AG08395 (cell line): ENCODE results near the gene SLC27A5.
"Not testable (repeated sequence)": the region's sequence is repeated elsewhere in the genome, so short reads cannot be mapped to it uniquely, and the experiment has no call there.

ENCODE experiments used
- DNase-seq: peaks from one replicate; pipeline ENCODE4 v3.0.0; 2012; ENCODE audit warnings: mixed read lengths, low spot score

SLC27A5 gene

DNA sequence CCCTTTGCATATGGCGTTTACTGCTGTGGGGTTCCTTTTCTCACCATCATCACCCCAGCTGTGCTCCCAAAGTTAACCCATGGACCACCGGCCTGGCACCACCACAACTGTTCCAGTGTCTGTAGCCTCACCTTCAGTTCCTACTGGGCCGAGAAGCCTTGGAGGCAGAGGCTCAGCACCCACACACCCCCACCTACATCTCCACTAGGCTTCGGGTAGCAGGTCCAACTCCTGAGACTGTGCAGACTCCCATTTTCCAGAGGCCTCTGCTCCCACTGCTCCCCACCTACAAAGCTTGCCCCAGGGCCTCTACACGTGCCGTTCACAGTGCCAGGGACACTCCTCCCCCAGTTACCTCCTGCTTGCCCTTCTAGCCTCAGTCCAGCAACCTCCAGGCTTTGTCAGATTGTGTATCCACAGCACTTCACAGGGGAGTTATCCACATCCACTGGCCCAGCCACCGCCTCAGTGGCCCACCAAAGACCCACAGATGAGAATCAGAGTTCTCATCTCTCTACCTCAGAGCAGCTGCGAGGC is 14.1 kb downstream of the SLC27A5 start:
- no peak for DNase-seq

DNA sequence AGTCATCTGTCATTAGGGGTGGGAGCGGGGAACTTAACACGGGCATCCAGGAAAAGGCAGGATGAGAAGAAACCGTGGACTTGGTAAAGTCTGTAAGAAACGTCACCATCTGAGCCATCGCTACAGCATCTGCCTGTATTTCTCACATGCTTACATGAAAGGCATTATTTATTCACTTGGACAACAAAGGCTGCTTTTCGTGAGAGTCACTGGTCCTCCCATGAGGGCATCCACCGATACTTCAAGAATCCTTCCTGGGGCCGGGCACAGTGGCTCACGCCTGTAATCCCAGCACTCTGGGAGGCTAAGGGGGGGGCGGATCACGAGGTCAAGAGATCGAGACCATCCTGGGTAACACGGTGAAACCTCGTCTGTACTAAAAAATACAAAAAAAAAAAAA is 19.5 kb downstream of the SLC27A5 start:
- DNase-seq, result no peak

DNA sequence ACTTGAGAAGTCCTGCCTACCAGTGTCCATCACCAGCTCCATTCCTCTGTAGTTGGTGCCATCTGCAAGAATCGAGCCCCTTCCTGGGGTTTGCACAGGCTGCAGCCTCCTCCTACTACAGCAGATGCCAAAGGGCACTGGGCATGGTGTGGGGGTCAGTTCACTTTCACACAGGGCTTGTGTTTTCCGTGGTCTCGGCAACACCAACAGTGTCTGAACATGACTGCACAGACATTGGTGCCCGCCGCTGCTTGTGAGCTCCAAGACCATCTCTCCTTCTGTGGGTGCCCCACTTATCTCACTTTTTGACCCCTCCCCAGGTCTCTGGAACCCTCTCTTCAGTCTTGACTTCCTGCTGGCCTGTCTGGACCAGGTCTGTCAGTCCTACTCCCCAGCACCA is 20.4 kb downstream of the SLC27A5 start:
- no peak for DNase-seq

DNA sequence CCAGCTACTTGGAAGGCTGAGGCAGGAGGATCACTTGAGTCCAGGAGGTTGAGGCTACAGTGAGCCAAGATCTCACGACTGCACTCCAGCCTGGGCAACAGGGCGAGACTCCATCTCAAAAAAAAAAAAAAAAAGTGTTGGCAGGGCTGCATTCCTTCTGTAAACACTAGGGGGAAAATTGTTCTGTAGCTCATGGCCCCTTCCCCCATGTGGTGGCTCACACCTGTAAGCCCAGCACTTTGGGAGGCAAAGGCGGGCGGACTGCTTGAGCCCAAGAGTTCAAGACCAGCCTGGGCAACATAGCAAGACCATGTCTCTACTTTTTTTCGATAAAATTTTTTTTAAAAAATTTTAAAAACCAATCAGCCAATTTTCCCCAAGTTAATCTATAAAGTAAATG is 27.4 kb downstream of the SLC27A5 start:
- not testable (repeated sequence) for DNase-seq

DNA sequence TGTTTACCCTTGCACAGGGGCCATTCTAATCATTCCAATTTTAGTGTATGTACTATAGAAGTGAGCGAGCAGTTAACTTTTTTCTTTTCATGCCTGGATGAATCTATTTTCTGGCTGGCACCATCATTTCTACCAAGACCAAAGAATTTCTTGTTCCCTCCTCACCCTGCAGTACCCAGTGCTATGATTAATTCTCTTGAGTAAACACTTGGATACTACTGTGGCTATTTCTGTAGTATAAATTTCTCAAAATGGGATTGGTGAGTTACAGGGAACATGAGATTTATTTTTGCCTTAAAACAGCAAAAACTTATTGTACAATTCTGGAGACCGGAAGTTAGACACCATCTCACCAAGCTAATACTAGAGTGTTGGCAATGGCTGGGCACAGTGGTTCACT is 28.0 kb downstream of the SLC27A5 start:
- no peak for DNase-seq

DNA sequence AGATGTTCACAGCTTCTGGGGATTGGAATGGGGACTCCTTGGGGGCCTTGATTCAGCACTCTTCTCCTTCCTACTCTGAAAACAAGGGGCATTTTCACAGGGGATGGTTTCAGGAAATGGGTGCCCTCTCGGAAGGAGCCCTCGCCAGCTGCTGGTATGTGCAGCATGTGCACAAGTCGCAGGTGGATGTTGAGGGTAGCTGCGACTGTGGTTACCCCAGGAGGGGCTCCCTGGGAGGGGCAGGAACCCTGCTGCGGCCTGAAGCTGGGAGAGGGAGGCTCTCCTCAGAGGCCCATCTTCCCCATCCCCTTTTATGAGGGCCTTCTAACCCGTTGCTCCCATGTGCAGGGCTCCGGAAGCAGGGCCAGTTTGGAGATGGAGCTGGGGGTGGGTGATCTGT is 29.4 kb downstream of the SLC27A5 start:
- no peak for DNase-seq

DNA sequence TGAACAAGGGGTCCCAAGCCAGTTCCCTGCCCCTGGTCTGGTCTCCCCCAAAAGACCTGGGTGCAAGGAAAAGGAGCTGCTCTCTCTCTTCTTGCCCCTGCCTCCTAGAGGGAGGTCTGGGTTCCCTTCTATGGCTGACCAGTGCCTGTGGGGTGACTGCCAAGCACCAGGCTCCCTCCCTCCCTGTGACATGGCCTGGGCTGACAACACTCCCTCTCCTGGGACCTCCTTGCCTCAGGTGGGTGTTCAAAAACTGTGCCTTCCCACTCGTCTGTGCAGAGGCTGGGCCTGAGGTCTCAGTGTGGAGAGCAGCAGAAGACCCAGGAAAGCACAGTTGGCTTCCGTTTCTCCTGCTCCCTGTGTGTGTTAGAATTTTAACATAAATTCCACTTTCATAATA is 31.0 kb downstream of the SLC27A5 start:
- no peak for DNase-seq

DNA sequence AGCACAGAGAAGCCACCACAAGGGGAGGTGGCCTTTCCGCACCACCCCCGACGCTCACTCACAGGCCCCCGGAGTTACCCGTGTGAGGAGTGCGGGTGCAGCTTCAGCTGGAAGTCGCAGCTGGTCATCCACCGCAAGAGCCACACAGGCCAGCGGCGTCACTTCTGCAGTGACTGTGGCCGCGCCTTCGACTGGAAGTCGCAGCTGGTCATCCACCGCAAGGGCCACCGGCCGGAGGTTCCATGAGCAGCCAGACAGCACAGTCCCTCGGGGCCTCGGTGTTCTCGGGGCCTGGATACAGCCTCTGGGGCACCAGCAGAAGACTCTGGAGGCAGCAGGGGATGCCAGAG is 31.3 kb downstream of the SLC27A5 start:
- no peak for DNase-seq

DNA sequence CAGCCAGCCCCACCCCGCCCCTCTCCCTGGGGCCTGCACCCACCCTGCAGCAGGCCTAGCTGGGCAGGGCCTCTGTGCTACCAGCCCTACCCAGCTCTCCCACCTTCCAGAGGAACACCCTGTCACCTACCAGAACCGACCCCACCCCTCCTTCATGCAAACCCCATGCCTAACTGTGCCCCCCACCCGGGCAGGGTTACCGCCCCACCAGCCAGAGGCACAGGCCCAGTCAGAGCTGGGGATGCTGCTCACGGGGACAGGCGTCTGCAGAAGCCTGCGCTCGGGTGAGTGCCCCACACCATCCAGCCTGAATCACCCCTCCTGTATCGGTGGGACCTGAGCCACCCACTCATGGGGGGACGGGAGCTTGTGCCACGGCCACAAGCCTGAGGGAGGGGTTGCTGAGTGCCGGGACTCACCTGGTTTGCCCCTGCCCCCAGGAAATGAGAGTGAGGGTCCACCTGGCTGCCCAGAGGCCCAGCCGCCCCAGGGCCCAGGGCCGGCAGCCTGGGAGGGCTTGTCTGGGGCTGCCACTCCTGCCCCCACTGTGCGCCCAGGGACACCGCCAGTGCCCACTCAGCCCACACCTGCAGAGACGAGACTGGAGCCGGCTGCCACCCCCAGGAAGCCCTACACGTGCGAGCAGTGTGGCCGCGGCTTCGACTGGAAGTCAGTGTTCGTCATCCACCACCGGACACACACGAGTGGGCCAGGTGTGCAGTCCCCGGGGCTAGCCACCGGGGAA is 31.9 kb downstream of the SLC27A5 start:
- DNase-seq, result no peak

DNA sequence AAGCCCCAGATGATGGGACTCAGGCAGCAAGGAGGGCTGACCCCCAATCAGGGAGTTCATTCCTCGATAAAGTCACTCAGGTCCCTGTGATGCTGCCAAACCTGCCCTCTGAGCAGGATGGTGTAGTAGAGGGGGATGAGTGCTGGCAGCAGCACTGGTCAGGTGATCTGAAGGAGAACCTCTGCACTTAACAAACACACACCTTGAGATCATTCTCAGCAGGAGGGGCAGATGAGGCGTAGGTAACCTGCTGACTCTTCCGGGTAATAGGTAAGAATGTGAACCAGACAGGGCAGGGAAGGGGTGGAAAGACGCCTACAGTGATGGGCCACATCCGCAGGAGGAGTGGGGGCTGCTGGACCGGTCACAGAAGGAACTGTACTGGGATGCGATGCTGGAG is 32.5 kb downstream of the SLC27A5 start:
- no peak for DNase-seq

DNA sequence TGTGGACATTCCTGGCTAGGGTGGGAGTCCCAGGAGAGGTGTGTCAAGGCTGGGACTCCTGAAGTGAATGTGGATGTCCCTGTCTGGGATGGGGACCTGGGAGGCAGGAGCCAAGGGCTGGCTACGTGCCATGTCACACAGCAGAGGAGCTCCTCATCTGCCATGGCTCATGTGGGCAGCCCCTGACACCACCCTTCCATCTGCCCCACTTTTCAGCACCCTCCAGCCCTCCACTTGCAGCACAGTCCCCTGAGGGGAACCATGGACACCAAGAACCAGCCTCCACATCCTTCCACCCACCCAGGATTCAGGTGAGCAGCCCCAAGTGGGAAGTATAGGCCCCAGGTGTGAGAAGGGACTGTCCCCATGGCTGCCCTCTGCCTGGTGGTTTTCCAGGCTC is 33.9 kb downstream of the SLC27A5 start:
- DNase-seq, result no peak

DNA sequence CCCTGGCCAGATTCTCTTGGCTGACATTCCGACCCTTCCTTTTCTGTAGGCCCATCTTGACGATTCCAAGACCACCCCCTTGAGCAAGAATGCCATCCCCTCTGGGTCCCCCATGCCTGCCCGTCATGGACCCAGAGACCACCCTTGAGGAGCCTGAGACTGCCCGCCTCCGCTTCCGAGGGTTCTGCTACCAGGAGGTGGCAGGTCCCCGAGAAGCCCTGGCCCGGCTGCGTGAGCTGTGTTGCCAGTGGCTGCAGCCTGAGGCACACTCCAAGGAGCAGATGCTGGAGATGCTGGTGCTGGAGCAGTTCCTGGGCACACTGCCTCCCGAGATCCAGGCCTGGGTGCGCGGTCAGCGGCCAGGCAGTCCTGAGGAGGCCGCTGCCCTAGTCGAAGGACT is 34.7 kb downstream of the SLC27A5 start:
- no peak for DNase-seq

DNA sequence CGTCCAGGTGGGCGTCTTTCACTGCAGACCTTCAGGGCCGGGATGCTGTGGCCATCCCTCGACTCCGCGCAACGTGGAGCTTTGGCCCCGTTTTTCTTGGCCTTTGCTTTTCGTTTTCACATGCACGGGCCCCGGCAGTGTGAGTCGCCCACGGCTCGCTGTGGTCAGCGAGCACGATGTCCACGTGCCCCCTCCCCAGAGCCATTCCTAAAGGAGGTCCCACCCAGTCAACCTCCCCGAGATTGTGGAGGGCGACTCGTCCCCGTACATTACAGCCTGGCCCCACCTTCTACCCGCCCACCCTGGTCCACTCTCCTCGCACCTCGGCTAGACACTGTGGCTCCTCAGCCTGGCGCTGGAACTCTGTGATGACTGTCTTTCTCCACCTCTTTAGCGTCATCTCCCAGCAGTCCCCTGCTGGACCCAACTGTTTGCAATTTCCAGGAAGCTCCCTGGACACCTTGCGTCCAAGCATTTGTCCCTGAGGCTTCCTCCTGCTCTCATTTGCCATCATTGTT is 35.2 kb downstream of the SLC27A5 start:
- peak; percentile 45 for DNase-seq

DNA sequence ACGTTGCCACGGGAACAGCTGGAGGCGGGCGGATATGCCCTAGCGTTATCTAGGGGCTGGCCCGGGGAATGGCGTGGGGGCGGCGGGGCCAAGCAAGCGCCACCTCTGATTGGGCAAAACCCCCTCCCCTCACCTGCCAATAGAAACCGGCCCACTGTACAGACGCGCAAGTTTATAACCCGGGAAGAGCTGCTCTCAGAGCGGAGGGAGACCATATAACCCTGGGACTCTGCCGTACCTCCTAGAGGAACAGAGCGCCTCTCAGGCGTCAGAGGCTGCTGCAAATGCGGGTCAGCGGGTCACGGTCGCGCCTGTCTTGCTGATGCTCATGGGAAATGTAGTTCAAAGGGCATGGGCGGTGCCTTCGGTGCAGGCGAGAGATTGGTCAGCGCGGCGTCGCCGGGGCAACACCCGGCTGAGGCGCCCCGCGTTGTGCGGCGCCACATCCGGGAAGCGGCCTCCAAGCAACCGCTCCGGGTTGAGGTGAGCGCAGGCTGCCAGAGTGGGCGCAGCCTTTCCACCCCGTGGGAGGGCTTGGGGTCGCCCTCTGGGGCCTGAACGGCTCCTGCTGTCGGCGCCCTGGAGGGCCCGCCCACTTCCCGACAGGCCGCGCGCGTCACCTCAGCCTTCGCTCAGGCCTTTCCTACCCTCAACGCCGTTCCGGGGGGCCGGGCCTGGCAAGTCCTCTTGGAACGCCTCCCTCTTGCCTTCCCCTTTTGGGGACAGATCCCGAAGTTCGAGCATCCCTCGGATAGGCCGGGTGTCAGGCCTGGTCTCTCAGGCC is 35.9 kb downstream of the SLC27A5 start, which contains the start of gene ZNF446:
ZNF446 (plus strand) TSS at position 639 of the 784 bp plus-strand sequence. CDS start 867 bp downstream, outside the sequence.
- peak; percentile 96 for DNase-seq

DNA sequence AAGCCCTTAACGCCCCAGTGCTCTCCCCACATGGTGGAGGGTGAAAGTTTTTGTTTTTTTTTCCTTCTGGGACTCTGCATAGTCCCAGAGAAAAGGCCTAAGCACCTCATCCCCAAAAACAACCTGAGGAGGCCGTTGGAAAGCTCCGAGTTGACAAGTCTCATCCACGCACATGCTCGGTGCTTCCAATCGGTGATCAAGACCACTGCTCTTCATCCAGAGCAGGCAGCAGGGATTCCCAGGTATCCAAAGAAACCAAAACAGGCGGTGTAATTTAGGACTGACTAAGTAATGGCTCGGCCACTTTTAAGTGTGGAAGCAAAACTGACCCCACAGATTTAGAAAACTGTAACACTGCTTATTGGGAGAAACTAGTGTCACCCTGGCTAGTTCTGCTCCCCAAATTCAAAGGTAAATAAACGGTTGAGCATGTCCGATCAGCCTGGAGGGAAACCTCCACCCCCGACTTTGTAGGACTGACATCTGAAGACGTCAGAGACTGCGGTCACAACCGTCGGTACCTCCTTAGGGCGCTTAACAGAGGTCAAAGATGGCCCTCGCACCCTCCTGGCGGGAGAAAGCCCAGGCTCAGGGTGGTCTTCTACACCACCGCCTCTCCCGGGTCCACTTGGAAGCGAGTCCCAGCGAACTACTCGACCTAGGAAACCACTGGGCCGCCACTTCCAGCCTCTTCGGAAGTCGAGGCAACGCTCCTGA is 36.6 kb downstream of the SLC27A5 start:
- DNase-seq, result no peak

DNA sequence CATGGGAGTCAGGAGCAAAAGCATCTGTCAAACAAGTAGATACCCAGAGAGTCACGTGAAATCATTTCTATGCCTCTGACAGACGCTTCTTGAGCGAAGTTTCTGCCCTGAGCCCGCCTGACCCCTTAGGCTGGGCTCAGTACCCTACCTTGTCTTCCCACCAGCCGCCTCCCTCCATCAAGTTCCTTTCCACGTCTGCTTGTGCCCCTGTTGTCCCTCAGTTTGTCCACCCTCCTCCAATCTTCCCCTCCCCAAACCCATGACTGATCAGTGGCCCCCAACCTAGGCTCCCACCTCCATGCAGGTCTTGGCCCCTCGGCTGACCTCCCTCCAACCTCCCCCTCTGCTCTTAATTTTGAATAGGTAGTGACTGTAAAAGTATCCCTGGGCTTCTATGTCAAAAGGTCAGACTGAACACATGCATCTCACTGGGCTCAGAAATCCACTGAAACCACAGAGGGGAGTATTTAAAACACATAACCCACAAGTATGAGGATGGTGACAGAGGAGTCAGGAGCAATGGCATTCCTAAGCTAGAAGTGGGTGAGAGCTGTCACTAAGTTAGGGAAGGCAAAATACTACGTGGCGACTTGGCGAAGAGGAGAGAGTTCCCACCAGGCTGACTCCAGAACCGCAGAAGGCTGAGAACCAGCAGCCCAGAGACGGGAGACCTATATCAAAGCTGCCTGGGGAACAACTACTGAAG is 37.3 kb downstream of the SLC27A5 start:
- DNase-seq, result peak; percentile 57

DNA sequence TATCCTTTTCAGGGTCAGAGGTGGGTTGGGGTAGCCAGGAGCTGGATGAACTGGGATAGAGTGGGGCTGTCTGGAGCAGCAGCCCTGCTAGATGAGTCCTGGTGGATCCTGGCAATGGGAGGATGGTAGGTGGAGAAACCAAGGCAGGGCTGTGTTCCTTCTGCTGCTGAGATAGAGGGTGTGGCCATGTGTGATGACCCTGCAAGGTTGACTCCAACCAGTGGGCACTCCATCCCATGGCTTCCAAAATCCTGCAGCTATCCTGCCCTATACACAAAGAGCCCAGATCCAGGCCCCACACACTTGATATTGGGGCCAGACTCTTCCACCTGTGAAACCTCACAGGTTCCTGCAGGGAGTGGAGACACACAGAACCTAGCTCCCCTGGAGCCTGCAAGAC is 38.0 kb downstream of the SLC27A5 start:
- DNase-seq, result no peak

DNA sequence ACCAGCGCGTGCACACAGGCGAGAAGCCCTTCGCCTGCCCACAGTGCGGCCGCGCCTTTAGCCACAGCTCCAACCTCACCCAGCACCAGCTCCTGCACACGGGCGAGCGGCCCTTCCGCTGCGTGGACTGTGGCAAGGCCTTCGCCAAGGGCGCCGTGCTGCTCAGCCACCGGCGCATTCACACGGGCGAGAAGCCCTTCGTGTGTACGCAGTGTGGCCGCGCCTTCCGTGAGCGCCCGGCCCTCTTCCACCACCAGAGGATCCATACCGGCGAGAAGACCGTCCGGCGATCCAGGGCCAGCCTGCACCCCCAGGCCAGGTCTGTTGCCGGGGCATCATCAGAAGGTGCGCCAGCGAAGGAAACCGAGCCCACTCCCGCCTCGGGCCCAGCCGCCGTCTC is 40.1 kb downstream of the SLC27A5 start:
- DNase-seq, result no peak

DNA sequence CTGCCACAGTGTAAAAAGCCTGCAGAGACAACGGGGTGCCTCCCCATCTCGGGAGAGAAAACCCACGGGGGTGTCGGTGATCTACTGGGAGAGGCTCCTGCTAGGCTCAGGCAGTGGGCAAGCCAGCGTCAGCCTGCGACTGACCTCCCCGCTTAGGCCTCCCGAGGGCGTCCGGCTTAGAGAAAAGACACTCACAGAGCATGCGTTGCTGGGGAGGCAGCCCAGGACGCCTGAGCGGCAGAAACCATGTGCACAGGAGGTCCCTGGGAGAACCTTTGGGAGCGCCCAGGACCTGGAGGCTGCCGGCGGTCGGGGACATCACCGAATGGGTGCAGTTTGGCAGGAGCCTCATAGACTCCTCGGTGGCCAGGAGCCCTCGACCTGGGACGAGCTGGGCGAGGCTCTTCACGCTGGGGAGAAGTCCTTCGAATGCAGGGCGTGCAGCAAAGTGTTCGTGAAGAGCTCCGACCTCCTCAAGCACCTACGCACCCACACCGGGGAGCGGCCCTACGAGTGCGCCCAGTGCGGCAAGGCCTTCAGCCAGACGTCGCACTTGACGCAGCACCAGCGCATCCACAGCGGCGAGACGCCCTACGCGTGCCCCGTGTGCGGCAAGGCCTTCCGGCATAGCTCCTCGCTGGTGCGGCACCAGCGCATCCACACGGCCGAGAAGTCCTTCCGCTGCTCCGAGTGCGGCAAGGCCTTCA is 40.8 kb downstream of the SLC27A5 start:
- not testable (repeated sequence) for DNase-seq

DNA sequence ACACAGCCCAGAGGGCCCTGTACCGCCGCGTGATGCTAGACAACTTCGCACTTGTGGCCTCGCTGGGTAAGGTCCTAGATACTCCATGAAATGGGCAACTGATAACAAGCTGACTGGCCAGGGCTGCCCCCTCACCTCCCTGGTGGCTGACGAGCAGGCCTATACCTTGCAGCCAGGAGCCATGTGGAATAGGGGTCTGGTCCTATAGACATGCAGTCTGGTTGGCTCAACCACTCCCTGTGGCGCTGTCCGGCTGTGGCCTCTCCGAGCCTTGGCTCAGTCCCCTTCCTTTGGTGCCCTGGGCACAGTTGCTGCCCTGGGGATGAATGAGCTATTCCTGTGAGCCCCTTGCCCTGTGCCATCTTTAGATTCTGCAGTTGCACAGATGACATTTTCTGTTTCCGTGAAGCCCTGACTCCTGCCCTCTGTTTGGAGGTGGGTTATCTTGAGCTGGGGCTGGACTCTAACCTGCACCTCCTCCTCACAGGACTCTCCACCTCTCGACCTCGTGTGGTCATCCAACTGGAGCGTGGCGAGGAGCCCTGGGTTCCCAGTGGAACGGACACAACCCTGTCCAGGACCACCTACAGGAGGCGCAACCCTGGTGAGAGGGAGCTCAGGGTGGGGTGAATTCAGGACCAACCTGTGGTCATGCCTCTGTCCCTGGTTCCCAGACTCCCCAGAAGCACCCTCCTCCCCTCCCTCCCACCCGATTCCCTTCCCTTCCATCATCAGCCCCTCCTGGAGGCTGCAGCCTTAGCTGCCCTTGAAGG is 42.4 kb downstream of the SLC27A5 start:
- no peak for DNase-seq
